Endodermal cell (in vitro differentiated cells): ENCODE results near the gene MFAP4. TPM values are rescaled to one million over a fixed set of nuclear protein-coding genes. Genes with fewer than 3 reads are reported as not detected.

Experiments used
- DNase-seq: peaks from one replicate; pipeline ENCODE4 v3.0.0-alpha.2; 2017
- H3K27ac ChIP-seq: 2 replicates; pipeline ENCODE4 v1.5.1; 2013; ENCODE audit warnings: mild to moderate bottlenecking, low read depth, low read length, moderate library complexity
- H3K27me3 ChIP-seq: 2 replicates; pipeline ENCODE4 v1.6.1; 2013; ENCODE audit warnings: mild to moderate bottlenecking, low read length, moderate library complexity; ENCODE audit not compliant: insufficient read depth, control insufficient read depth, poor library complexity, severe bottlenecking
- H3K36me3 ChIP-seq: 2 replicates; pipeline ENCODE4 v1.7.0; 2013; ENCODE audit warnings: mild to moderate bottlenecking, low read length, moderate library complexity; ENCODE audit not compliant: control insufficient read depth, insufficient read depth
- H3K4me1 ChIP-seq: one replicate; pipeline ENCODE4 v1.7.0; 2013; ENCODE audit warnings: low read length; ENCODE audit not compliant: control insufficient read depth, insufficient read depth
- H3K4me3 ChIP-seq: 2 replicates; pipeline ENCODE4 v1.5.1; 2013; ENCODE audit warnings: mild to moderate bottlenecking, low read length, moderate library complexity
- H3K9ac ChIP-seq: 2 replicates; pipeline ENCODE4 v1.6.1; 2013; ENCODE audit warnings: mild to moderate bottlenecking, low read length, moderate library complexity; ENCODE audit not compliant: poor library complexity, severe bottlenecking; ENCODE audit errors: extremely low read depth
- H3K9me3 ChIP-seq: 2 replicates; pipeline ENCODE4 v1.6.1; 2013; ENCODE audit warnings: mild to moderate bottlenecking, low read length, moderate library complexity; ENCODE audit not compliant: control insufficient read depth
- H3K27ac Mint-ChIP-seq: 2 replicates; pipeline ENCODE4 v1.8.0; 2020; ENCODE audit warnings: mixed read lengths
- H3K27me3 Mint-ChIP-seq: 2 replicates; pipeline ENCODE4 v1.8.0; 2021; ENCODE audit warnings: mild to moderate bottlenecking, mixed read lengths; ENCODE audit not compliant: insufficient read depth
- H3K36me3 Mint-ChIP-seq: 2 replicates; pipeline ENCODE4 v1.8.0; 2020; ENCODE audit warnings: low read depth, mixed read lengths
- H3K4me1 Mint-ChIP-seq: 2 replicates; pipeline ENCODE4 v1.8.0; 2020; ENCODE audit warnings: mixed read lengths
- H3K4me3 Mint-ChIP-seq: 2 replicates; pipeline ENCODE4 v1.8.0; 2020; ENCODE audit warnings: mild to moderate bottlenecking, moderate library complexity, mixed read lengths
- H3K9me3 Mint-ChIP-seq: 2 replicates; pipeline ENCODE4 v1.8.0; 2020; ENCODE audit warnings: mild to moderate bottlenecking, mixed read lengths
- WGBS, 2 experiments: methylation state at CpG; one replicate each; pipeline versions ENCODE4 v1.1.5 to v1.1.7; 2013; ENCODE audit warnings: missing lambda C conversion rate in 2 of 2, mixed read lengths in 1 of 2; ENCODE audit not compliant: insufficient coverage in 1 of 2, insufficient read length in 1 of 2; 5-methylcytosine and 5-hydroxymethylcytosine counted together
- total RNA-seq, 2 donors: library from RNA; stranded (reverse); fragmentation: NEBNext Ultra II Directional in 1 of 2; extraction: Animal tissue kit (Norgen Biotek cat#: 25700) in 1 of 2; gene quantifications; 2 replicates in 1 of 2; 3 replicates in 1 of 2; pipeline ENCODE4 v1.2.1, GENCODE V29; 2021
- TF ChIP-seq, protein P1 (sequence below): fragments of 200-600 bp; sonication (generic); conservative IDR thresholded peaks from 2 replicates; pipeline ENCODE4 v1.5.0; 2021; ENCODE audit warnings: antibody characterized with exemption, mild to moderate bottlenecking

Gene MFAP4
- total RNA-seq, 2 donors from 2014 or later: 11.1 to 36.8 TPM

- Mint-ChIP-seq H3K27ac (no peak overlapping the region), H3K4me3 (no peak overlapping the region), H3K4me1 (peaks cover 38% of the 10 kb centered on the region), H3K27me3 (peaks cover 4% of the 10 kb centered on the region), H3K36me3 (no peaks in the 10 kb centered on the region), H3K9me3 (peaks cover under 1% of the 10 kb centered on the region)
- no peaks in the 10 kb centered on the region for H3K27me3 ChIP-seq
- WGBS, 2 experiments: 75 to 89% methylated on average over 2 to 7 of the region's 7 CpGs
- no peak overlapping the region for H3K27ac ChIP-seq
- H3K9me3 ChIP-seq: no peaks in the 10 kb centered on the region
- no peaks in the 10 kb centered on the region for H3K36me3 ChIP-seq
- DNase-seq: no peak
- TF ChIP-seq, protein P1, sequence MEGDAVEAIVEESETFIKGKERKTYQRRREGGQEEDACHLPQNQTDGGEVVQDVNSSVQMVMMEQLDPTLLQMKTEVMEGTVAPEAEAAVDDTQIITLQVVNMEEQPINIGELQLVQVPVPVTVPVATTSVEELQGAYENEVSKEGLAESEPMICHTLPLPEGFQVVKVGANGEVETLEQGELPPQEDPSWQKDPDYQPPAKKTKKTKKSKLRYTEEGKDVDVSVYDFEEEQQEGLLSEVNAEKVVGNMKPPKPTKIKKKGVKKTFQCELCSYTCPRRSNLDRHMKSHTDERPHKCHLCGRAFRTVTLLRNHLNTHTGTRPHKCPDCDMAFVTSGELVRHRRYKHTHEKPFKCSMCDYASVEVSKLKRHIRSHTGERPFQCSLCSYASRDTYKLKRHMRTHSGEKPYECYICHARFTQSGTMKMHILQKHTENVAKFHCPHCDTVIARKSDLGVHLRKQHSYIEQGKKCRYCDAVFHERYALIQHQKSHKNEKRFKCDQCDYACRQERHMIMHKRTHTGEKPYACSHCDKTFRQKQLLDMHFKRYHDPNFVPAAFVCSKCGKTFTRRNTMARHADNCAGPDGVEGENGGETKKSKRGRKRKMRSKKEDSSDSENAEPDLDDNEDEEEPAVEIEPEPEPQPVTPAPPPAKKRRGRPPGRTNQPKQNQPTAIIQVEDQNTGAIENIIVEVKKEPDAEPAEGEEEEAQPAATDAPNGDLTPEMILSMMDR: no peak
- H3K9ac ChIP-seq: no peak overlapping the region
- no peaks in the 10 kb centered on the region for H3K4me1 ChIP-seq
- no peak overlapping the region for H3K4me3 ChIP-seq
Measured at GRCh38 chr17:19391432-19391831, 4.4 kb upstream of the MFAP4 start.

GRCh38 chr17:19390951-19391350 is 4.0 kb upstream of the MFAP4 start:
- Histone ChIP-seq H3K4me3 (no peak overlapping the region), H3K27ac (no peak overlapping the region), H3K36me3 (peaks cover 1% of the 10 kb centered on the region), H3K4me1 (no peaks in the 10 kb centered on the region), H3K9me3 (no peaks in the 10 kb centered on the region), H3K27me3 (no peaks in the 10 kb centered on the region), H3K9ac (no peak overlapping the region)
- peaks cover 4% of the 10 kb centered on the region for H3K27me3 Mint-ChIP-seq
- no peaks in the 10 kb centered on the region for H3K36me3 Mint-ChIP-seq
- no peaks in the 10 kb centered on the region for H3K9me3 Mint-ChIP-seq
- DNase-seq: no peak
- H3K27ac Mint-ChIP-seq: no peak overlapping the region
- 80 to 86% methylated on average over 1 to 2 of the region's 2 CpGs for WGBS, 2 experiments
- TF ChIP-seq, protein P1: no peak
- H3K4me3 Mint-ChIP-seq: no peak overlapping the region
- H3K4me1 Mint-ChIP-seq: peaks cover 41% of the 10 kb centered on the region

- Histone ChIP-seq H3K4me3 (no peak overlapping the region), H3K9me3 (no peaks in the 10 kb centered on the region), H3K27ac (no peak overlapping the region), H3K9ac (no peak overlapping the region), H3K4me1 (no peaks in the 10 kb centered on the region), H3K36me3 (peaks cover 15% of the 10 kb centered on the region), H3K27me3 (no peaks in the 10 kb centered on the region)
- no peak overlapping the region for H3K4me3 Mint-ChIP-seq
- 91 to 100% methylated on average over 2 to 5 of the region's 5 CpGs for WGBS, 2 experiments
- peaks cover 53% of the 10 kb centered on the region for H3K4me1 Mint-ChIP-seq
- no peak for DNase-seq
- peaks cover 15% of the 10 kb centered on the region for H3K36me3 Mint-ChIP-seq
- no peaks in the 10 kb centered on the region for H3K9me3 Mint-ChIP-seq
- H3K27ac Mint-ChIP-seq: no peak overlapping the region
- H3K27me3 Mint-ChIP-seq: peaks cover 2% of the 10 kb centered on the region
- TF ChIP-seq, protein P1: no peak
Measured at GRCh38 chr17:19388791-19389785, 2.1 kb upstream of the MFAP4 start.
